Osteoblast (primary cell): ENCODE measurements around the gene PKP1. TPM values are rescaled to one million over a fixed set of nuclear protein-coding genes. Genes with fewer than 3 reads are reported as not detected.

Experiments
- DNase-seq: peaks from one replicate; pipeline ENCODE4 v3.0.0; 2011; ENCODE audit warnings: low spot score, mixed read lengths; ENCODE audit not compliant: insufficient read length; ENCODE audit errors: missing footprints
- H2AFZ ChIP-seq: 2 replicates; pipeline ENCODE4 v1.6.0; 2011; ENCODE audit warnings: mild to moderate bottlenecking, low read length
- H3K27ac ChIP-seq: 2 replicates; pipeline ENCODE4 v1.5.1; 2011; ENCODE audit warnings: mild to moderate bottlenecking, low read depth, low read length, moderate library complexity
- H3K27me3 ChIP-seq: 2 replicates; pipeline ENCODE4 v1.6.0; 2012; ENCODE audit warnings: mild to moderate bottlenecking, control low read depth, inconsistent platforms, low read length, moderate library complexity; ENCODE audit not compliant: insufficient read depth
- H3K36me3 ChIP-seq: 2 replicates; pipeline ENCODE4 v1.5.1; 2011; ENCODE audit warnings: mild to moderate bottlenecking, low read length, control low read depth, moderate library complexity; ENCODE audit not compliant: insufficient read depth
- H3K4me1 ChIP-seq: 2 replicates; pipeline ENCODE4 v1.5.1; 2011; ENCODE audit warnings: mild to moderate bottlenecking, low read length, control low read depth, moderate library complexity; ENCODE audit not compliant: insufficient read depth
- H3K4me2 ChIP-seq: 2 replicates; pipeline ENCODE4 v1.6.0; 2011; ENCODE audit warnings: mild to moderate bottlenecking, low read length; ENCODE audit not compliant: insufficient read depth
- H3K4me3 ChIP-seq: fragments of 200-600 bp; sonication (generic); 3 replicates; pipeline ENCODE4 v1.5.1; 2012; ENCODE audit warnings: mild to moderate bottlenecking, low read length, inconsistent platforms; ENCODE audit not compliant: insufficient read depth
- H3K79me2 ChIP-seq: 2 replicates; pipeline ENCODE4 v1.6.0; 2012; ENCODE audit warnings: mild to moderate bottlenecking, low read length, control low read depth, inconsistent platforms; ENCODE audit not compliant: insufficient read depth
- H3K9me3 ChIP-seq: 2 replicates; pipeline ENCODE4 v1.5.1; 2011; ENCODE audit warnings: low read depth, low read length, control low read depth
- H4K20me1 ChIP-seq: 2 replicates; pipeline ENCODE4 v1.6.0; 2012; ENCODE audit warnings: mild to moderate bottlenecking, low read length, control low read depth; ENCODE audit not compliant: insufficient read depth
- total RNA-seq: library from RNA; depleted of rRNA; stranded (reverse); fragments of >200 nt; gene quantifications from 2 replicates; pipeline ENCODE4 v1.2.3, GENCODE V29; 2012
- TF ChIP-seq, protein P1 (sequence below): IDR thresholded peaks from 2 replicates; pipeline ENCODE4 v1.5.1; 2011; ENCODE audit warnings: mild to moderate bottlenecking, low read depth, low read length, moderate library complexity; ENCODE audit errors: extremely low read depth

The PKP1 gene
- total RNA-seq, 1 donor: under 0.01 TPM

GRCh38 chr1:201302163-201303152 is 19.2 kb downstream of the PKP1 start:
- Histone ChIP-seq H3K27ac (no peak overlapping the region), H3K9me3 (no peaks in the 10 kb centered on the region), H3K4me2 (no peak overlapping the region), H3K27me3 (peaks cover 8% of the 10 kb centered on the region), H2AFZ (no peak overlapping the region), H4K20me1 (no peaks in the 10 kb centered on the region), H3K36me3 (no peaks in the 10 kb centered on the region), H3K79me2 (no peaks in the 10 kb centered on the region), H3K4me3 (no peak overlapping the region), H3K4me1 (peaks cover 20% of the 10 kb centered on the region)
- TF ChIP-seq, protein P1, sequence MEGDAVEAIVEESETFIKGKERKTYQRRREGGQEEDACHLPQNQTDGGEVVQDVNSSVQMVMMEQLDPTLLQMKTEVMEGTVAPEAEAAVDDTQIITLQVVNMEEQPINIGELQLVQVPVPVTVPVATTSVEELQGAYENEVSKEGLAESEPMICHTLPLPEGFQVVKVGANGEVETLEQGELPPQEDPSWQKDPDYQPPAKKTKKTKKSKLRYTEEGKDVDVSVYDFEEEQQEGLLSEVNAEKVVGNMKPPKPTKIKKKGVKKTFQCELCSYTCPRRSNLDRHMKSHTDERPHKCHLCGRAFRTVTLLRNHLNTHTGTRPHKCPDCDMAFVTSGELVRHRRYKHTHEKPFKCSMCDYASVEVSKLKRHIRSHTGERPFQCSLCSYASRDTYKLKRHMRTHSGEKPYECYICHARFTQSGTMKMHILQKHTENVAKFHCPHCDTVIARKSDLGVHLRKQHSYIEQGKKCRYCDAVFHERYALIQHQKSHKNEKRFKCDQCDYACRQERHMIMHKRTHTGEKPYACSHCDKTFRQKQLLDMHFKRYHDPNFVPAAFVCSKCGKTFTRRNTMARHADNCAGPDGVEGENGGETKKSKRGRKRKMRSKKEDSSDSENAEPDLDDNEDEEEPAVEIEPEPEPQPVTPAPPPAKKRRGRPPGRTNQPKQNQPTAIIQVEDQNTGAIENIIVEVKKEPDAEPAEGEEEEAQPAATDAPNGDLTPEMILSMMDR: no peak
- peak; percentile 23 for DNase-seq

DNA sequence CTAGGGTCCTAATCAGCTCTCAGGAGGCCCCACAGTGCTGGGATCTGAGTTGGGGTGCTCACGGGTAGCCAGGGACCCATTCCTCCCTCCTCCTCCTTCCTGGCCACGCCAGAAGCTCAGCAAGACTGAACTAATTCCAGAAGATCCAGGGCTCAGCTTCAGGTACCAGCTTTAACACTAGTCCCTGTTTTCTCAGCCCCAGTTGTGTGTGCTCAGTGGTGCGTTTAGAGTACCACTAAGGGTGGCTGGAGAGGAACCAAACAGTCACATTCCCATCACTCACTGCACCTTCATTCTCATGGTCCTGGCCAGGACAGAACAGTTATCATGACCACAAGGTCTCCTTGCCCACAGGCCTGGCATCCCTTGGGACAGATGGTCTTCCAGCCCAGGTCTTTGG is 20.8 kb downstream of the PKP1 start:
- Histone ChIP-seq H3K27ac (no peak overlapping the region), H4K20me1 (no peaks in the 10 kb centered on the region), H3K4me3 (no peak overlapping the region), H2AFZ (no peak overlapping the region), H3K4me1 (peaks cover 21% of the 10 kb centered on the region), H3K9me3 (no peaks in the 10 kb centered on the region), H3K79me2 (no peaks in the 10 kb centered on the region), H3K4me2 (no peak overlapping the region), H3K27me3 (peaks cover 8% of the 10 kb centered on the region), H3K36me3 (no peaks in the 10 kb centered on the region)
- TF ChIP-seq, protein P1: no peak
- DNase-seq: peak; percentile 42

- Histone ChIP-seq H4K20me1 (no peaks in the 10 kb centered on the region), H2AFZ (no peak overlapping the region), H3K4me1 (peaks cover 17% of the 10 kb centered on the region), H3K4me2 (no peak overlapping the region), H3K9me3 (no peaks in the 10 kb centered on the region), H3K4me3 (no peak overlapping the region), H3K79me2 (no peaks in the 10 kb centered on the region), H3K36me3 (no peaks in the 10 kb centered on the region), H3K27ac (no peak overlapping the region), H3K27me3 (peaks cover 8% of the 10 kb centered on the region)
- peak; percentile 61 for DNase-seq
- TF ChIP-seq, protein P1: no peak
Observed at GRCh38 chr1:201305815-201306214, 22.5 kb downstream of the PKP1 start.

DNA sequence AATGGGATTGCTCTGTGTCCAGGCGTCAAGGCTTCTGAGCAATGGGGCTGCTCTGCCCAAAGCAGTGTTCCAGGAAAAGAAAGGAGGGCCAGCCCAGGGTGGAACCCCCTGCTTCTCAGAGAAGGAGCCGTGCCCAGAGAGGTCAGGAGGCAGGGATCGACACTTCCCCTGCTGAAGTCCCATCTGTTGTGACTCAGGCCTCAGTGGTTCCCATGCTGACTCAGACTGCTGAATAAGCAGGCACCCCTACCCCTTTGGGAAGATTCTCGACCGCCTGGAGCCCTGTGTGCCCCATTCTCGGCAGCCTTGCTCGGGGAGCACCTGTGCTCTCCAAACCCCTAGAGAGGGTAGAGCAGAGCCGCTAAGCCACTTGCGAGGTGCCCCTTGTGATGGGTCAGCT is 23.9 kb downstream of the PKP1 start:
- no peak overlapping the region for H2AFZ ChIP-seq
- peaks cover 8% of the 10 kb centered on the region for H3K27me3 ChIP-seq
- H3K4me3 ChIP-seq: no peak overlapping the region
- H4K20me1 ChIP-seq: no peaks in the 10 kb centered on the region
- no peak overlapping the region for H3K27ac ChIP-seq
- no peaks in the 10 kb centered on the region for H3K9me3 ChIP-seq
- H3K4me1 ChIP-seq: peaks cover 17% of the 10 kb centered on the region
- H3K4me2 ChIP-seq: no peak overlapping the region
- peak; percentile 91 for DNase-seq
- H3K36me3 ChIP-seq: no peaks in the 10 kb centered on the region
- no peaks in the 10 kb centered on the region for H3K79me2 ChIP-seq
- TF ChIP-seq, protein P1: no peak
